ENCODE results near the gene CDK6.
"Not testable (repeated sequence)": the region's sequence is repeated elsewhere in the genome, so short reads cannot be mapped to it uniquely, and the experiment has no call there.

CDK6 gene

DNA sequence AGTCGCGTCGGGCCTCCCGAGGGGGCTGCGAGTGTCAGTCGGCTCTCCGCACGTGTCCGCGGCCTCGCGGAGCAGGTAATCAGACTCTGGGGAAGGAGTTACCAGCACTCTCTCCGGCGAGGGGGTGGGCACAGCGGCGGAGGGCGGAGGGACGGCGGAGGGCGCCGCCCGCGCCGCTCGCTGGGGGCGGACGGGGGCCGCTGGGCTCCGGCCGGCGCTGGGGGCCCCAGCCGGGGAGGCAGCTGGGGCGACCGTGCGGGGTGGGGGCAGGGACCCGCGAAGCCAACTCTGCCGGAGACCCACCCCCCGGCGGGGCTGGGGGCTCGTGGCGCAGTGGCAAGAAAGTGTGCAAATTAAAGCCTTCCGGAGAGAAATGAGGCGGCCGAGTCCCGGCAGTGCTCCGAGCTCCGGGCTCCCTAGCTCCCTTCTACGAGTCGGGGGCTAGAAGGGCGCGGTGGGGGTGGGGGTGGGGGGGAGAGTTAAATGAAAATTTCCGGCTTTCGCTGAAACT, at the start of gene CDK6:
Gene CDK6 (minus strand): TSS at position 85 of the 511 bp plus-strand sequence. CDS start 3,250 bp downstream, outside the sequence.
- peaks cover 32% of the 10 kb centered on the region for H3K27me3 Mint-ChIP-seq (ENCODE audit: low read depth)
- peaks cover 9% of the 10 kb centered on the region for H3K36me3 Mint-ChIP-seq (ENCODE audit: low read depth)

DNA sequence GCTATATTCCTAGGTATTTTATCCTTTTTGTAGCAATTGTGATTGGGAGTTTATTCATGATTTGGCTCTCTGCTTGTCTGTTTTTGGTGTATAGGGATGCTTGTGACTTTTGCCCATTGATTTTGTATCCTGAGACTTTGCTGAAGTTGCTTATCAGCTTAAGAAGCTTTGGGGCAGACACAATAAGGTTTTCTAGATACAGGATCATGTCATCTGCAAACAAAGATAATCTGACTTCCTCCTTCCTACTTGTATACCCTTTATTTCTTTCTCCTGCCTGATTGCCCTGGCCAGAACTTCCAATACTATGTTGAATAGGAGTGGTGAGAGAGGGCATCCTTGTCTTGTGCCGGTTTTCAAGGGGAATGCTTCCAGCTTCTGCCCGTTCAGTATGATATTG, 49.7 kb upstream of the CDK6 start:
- H3K4me1 Mint-ChIP-seq; H3K27me3 Mint-ChIP-seq (ENCODE audit: low read depth); H3K4me3 Mint-ChIP-seq; H3K27ac Mint-ChIP-seq; H3K36me3 Mint-ChIP-seq (ENCODE audit: low read depth): not testable (repeated sequence)
- H3K9me3 Mint-ChIP-seq, result peaks cover 27% of the 10 kb centered on the region

More for the DNA sequence above, at the start of gene CDK6:
- Mint-ChIP-seq H3K4me1 (peaks cover 26% of the 10 kb centered on the region), H3K4me3 (peak within 1 kb of the TSS; percentile 90 to 99 (median 98)), H3K9me3 (no peaks in the 10 kb centered on the region), H3K27ac (peak within 1 kb of the TSS; percentile 96 to 98 (median 97))
- TF ChIP-seq, protein P1, sequence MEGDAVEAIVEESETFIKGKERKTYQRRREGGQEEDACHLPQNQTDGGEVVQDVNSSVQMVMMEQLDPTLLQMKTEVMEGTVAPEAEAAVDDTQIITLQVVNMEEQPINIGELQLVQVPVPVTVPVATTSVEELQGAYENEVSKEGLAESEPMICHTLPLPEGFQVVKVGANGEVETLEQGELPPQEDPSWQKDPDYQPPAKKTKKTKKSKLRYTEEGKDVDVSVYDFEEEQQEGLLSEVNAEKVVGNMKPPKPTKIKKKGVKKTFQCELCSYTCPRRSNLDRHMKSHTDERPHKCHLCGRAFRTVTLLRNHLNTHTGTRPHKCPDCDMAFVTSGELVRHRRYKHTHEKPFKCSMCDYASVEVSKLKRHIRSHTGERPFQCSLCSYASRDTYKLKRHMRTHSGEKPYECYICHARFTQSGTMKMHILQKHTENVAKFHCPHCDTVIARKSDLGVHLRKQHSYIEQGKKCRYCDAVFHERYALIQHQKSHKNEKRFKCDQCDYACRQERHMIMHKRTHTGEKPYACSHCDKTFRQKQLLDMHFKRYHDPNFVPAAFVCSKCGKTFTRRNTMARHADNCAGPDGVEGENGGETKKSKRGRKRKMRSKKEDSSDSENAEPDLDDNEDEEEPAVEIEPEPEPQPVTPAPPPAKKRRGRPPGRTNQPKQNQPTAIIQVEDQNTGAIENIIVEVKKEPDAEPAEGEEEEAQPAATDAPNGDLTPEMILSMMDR (IDR thresholded peaks at IDR 0.05; ENCODE audit: unreplicated experiment in 3 of 3), result no peak

DNA sequence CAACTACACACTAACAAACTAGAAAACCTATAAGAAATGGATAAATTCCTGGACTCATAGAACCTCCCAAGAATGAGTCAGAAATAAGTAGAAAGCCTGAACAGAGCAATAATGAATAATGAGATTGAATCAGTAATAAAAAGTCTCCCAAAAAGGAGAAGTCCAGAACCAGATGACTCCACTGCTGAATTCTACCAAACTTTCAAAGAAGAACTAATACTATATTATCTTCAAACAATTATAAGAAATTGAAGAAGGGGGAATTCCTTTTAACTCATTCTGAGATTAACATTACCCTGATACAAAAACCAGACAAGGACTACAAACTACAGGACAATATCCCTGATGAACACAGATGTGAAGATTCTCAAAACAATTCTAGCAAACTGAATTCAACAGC, 47.8 kb upstream of the CDK6 start:
- Mint-ChIP-seq H3K4me3 (no peak overlapping the region), H3K4me1 (no peaks in the 10 kb centered on the region), H3K27ac (no peak overlapping the region), H3K36me3 (ENCODE audit: low read depth) (no peaks in the 10 kb centered on the region), H3K9me3 (peaks cover 28% of the 10 kb centered on the region), H3K27me3 (ENCODE audit: low read depth) (no peaks in the 10 kb centered on the region)
- TF ChIP-seq, protein P1 (IDR thresholded peaks at IDR 0.05; ENCODE audit: unreplicated experiment in 3 of 3), result no peak

DNA sequence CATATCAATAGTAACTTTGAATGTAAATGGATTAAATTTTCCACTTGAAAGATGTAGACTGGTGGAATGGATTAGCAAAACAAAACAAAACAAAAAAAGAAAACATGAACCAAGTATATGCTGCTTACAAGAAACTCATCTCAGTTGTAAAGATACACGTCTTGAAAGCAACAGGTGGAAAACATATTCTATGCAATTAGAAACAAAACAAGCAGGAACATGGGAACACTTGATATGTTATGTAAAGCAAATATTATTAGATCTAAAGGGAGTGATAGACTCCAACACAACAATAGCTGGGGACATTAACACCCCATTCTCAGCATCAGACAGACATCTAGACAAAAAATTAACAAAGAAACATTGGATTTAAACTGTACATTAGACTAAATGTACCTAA, 46.4 kb upstream of the CDK6 start:
- H3K27ac Mint-ChIP-seq, result no peak overlapping the region
- H3K4me1 Mint-ChIP-seq, result no peaks in the 10 kb centered on the region
- TF ChIP-seq, protein P1 (IDR thresholded peaks at IDR 0.05; ENCODE audit: unreplicated experiment in 3 of 3), result no peak
- H3K9me3 Mint-ChIP-seq, result peaks cover 24% of the 10 kb centered on the region
- H3K27me3 Mint-ChIP-seq (ENCODE audit: low read depth), result no peaks in the 10 kb centered on the region
- no peak overlapping the region for H3K4me3 Mint-ChIP-seq
- H3K36me3 Mint-ChIP-seq (ENCODE audit: low read depth), result no peaks in the 10 kb centered on the region

DNA sequence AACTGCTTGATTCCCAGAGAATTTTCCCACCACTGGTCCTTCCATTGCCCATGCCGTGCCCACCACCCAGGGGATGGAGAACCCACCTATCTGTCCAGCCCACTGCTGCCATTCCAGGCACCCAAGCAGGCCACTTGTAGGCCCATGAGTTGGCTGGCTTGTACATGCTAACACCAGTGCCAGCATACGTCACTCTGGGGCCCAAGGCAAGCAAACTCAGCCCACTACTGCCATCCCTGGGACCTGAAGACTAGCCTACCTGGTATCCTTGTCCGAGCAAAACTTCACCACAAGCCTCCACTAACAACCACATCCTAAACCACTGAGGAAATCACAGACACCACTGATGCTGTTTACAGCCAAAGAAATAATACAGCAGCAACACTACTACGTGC, 44.7 kb upstream of the CDK6 start:
- Mint-ChIP-seq H3K27ac (no peak overlapping the region), H3K4me3 (no peak overlapping the region), H3K9me3 (peaks cover 20% of the 10 kb centered on the region), H3K4me1 (no peaks in the 10 kb centered on the region), H3K27me3 (ENCODE audit: low read depth) (no peaks in the 10 kb centered on the region), H3K36me3 (ENCODE audit: low read depth) (no peaks in the 10 kb centered on the region)
- TF ChIP-seq, protein P1 (IDR thresholded peaks at IDR 0.05; ENCODE audit: unreplicated experiment in 3 of 3), result no peak

DNA sequence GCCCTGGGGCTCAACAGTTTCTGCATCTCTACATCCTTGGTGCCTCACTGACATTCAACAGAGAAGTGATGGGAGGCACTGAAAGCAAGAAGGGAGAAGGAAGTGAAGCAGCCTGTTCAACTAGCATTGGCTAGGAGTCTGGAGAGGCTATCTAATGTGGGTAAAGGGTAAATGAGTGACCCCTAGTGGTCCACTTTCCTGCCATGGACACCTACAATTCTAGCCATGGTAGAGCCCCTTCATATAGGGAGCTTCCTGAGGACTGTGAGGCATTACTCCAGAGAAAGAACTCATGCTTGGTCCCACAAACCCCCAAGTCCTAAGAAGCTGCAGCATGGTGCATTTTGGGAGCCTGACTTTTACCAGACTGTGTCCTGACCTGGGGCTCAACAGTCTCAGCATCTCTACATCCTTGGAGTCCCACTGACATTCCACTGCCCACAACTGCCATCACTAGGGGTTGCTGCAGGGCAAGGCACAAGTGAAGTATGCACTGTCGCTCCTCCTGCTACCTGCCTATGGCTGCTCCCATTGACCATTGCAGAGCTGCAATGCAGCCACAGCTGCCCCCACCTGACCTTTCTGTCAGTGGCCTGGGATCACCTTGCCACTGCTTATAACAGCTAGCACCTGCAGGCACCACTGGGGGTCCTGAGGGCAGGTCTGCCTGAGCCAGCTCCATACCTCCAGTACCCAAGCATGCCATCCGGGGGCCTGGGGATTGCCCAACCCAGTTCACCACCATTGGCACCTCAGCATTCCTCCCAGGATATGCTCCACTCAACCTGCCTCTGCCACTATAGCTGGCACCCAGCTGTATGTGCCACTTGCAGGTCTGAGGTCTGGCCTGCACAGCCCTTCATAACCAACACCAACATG, 44.1 kb upstream of the CDK6 start:
- Mint-ChIP-seq H3K36me3 (ENCODE audit: low read depth) (no peaks in the 10 kb centered on the region), H3K9me3 (peaks cover 18% of the 10 kb centered on the region), H3K27ac (no peak overlapping the region), H3K27me3 (ENCODE audit: low read depth) (no peaks in the 10 kb centered on the region), H3K4me3 (no peak overlapping the region), H3K4me1 (no peaks in the 10 kb centered on the region)
- TF ChIP-seq, protein P1 (IDR thresholded peaks at IDR 0.05; ENCODE audit: unreplicated experiment in 3 of 3), result peak in 1 of 3 experiments; percentile 12
